GM12878 (cell line): ENCODE data around the gene MACROD2. TPM values are rescaled to one million over a fixed set of nuclear protein-coding genes. Genes with fewer than 3 reads are reported as not detected.

ENCODE experiments used
- ATAC-seq: fragments of 200-7000 bp; cut with Tn5 transposase; 3 replicates; pipeline ENCODE4 v1.9.1; 2020; ENCODE audit warnings: mild to moderate bottlenecking, moderate library complexity
- BruUV-seq: library from RNA; stranded (reverse); fragments of 400-500 nt; replicated peaks from 2 replicates; lab custom pipeline; 2021; lab: Mats Ljungman, UMichigan
- CTCF ChIA-PET: fragments of 300-600 bp; sonication (Branson Sonifier 250); formaldehyde crosslinking; extraction: SDS; loops from one replicate; lab custom pipeline; 2021; ENCODE audit warnings: inconsistent platforms; lab: Yijun Ruan, JAX
- POLR2A ChIA-PET: fragments of 350-600 bp; formaldehyde crosslinking; extraction: SDS; loops from one replicate; lab custom pipeline; 2021; ENCODE audit warnings: inconsistent platforms; lab: Charles Lee
- RAD21 ChIA-PET: fragments of 300-600 bp; sonication (Branson Sonifier 250); formaldehyde crosslinking; loops from one replicate; lab custom pipeline; 2023; ENCODE audit warnings: antibody characterized with exemption; ENCODE audit not compliant: unreplicated experiment; lab: Charles Lee
- SMC1A ChIA-PET: fragments of 300-600 bp; sonication (Branson Sonifier 250); formaldehyde crosslinking; loops from one replicate; lab custom pipeline; 2023; ENCODE audit not compliant: unreplicated experiment, uncharacterized antibody; lab: Charles Lee
- DNase-seq: peaks from one replicate; pipeline ENCODE4 v3.0.0-alpha.2; 2011; ENCODE audit warnings: low read depth, low spot score
- FAIRE-seq: peaks from 3 replicates; lab custom pipeline; 2011; peaks lifted over from hg19 to GRCh38; lab: Jason Lieb, UNC
- H2AFZ ChIP-seq: 2 replicates; pipeline ENCODE4 v1.6.0; 2011; ENCODE audit warnings: low read depth, low read length, control low read depth; ENCODE audit not compliant: control insufficient read depth
- H3K27ac ChIP-seq: 2 replicates; pipeline ENCODE4 v1.5.1; 2011; ENCODE audit warnings: control low read depth; ENCODE audit not compliant: control insufficient read depth, insufficient read depth
- H3K27me3 ChIP-seq, 2 experiments: replicated peaks in 1 of 2; 2 replicates each; pipeline versions ENCODE4 v1.6.0 to v1.6.1; 2011; ENCODE audit warnings: low read length in 1 of 2; ENCODE audit not compliant: control insufficient read depth in 2 of 2, insufficient read depth in 2 of 2
- H3K36me3 ChIP-seq, 2 experiments: 2 replicates each; pipeline ENCODE4 v1.5.1; 2011; ENCODE audit warnings: low read length in 1 of 2; ENCODE audit not compliant: control insufficient read depth in 2 of 2, insufficient read depth in 2 of 2
- H3K4me1 ChIP-seq: 2 replicates; pipeline ENCODE4 v1.6.1; 2011; ENCODE audit warnings: mild to moderate bottlenecking, low read length, moderate library complexity, mixed read lengths; ENCODE audit not compliant: control insufficient read depth, insufficient read depth
- H3K4me2 ChIP-seq: 2 replicates; pipeline ENCODE4 v1.6.0; 2011; ENCODE audit warnings: control low read depth; ENCODE audit not compliant: control insufficient read depth, insufficient read depth
- H3K4me3 ChIP-seq: fragments of 200-600 bp; sonication (generic); 2 replicates; pipeline ENCODE4 v1.5.1; 2016
- H3K79me2 ChIP-seq: 2 replicates; pipeline ENCODE4 v1.6.0; 2011; ENCODE audit warnings: low read length; ENCODE audit not compliant: control insufficient read depth, insufficient read depth
- H3K9ac ChIP-seq: 2 replicates; pipeline ENCODE4 v1.8.0; 2011; ENCODE audit warnings: low read length, control low read depth, mixed read lengths; ENCODE audit not compliant: control insufficient read depth, insufficient read depth
- H3K9me3 ChIP-seq: replicated peaks from 3 replicates; pipeline ENCODE4 v1.5.1; 2011; ENCODE audit warnings: mild to moderate bottlenecking, low read length; ENCODE audit not compliant: control insufficient read depth, insufficient read depth
- H4K20me1 ChIP-seq: 2 replicates; pipeline ENCODE4 v1.6.0; 2011; ENCODE audit not compliant: control insufficient read depth, insufficient read depth
- CEBPB ChIP-seq, 2 experiments: fragments of 150-350 bp in 1 of 2; IDR thresholded peaks; 2 replicates each; pipeline ENCODE4 v1.6.1; 2012 to 2014; ENCODE audit warnings: low read depth in 2 of 2, low read length in 2 of 2, borderline replicate concordance in 1 of 2, inconsistent platforms in 1 of 2
- MLLT1 ChIP-seq: fragments of 450-650 bp; IDR thresholded peaks from 2 replicates; pipeline ENCODE4 v1.6.1; 2016; ENCODE audit warnings: mild to moderate bottlenecking
- NBN ChIP-seq: fragments of 450-650 bp; IDR thresholded peaks from 2 replicates; pipeline ENCODE4 v1.6.1; 2016
- POU2F2 ChIP-seq: IDR thresholded peaks from 3 replicates; pipeline ENCODE4 v1.6.1; 2011; ENCODE audit warnings: low read depth, mild to moderate bottlenecking, low read length, borderline replicate concordance
- SUPT20H ChIP-seq: IDR thresholded peaks from 2 replicates; pipeline ENCODE4 v1.6.1; 2011; ENCODE audit warnings: low read depth, mild to moderate bottlenecking, low read length, moderate library complexity, borderline replicate concordance; ENCODE audit not compliant: control insufficient read depth
- WRNIP1 ChIP-seq: IDR thresholded peaks from 2 replicates; pipeline ENCODE4 v1.6.1; 2011; ENCODE audit warnings: low read depth, low read length, improper control_type of control experiment, borderline replicate concordance
- ZBED1 ChIP-seq: IDR thresholded peaks from 2 replicates; pipeline ENCODE4 v1.6.1; 2016; ENCODE audit warnings: borderline replicate concordance
- ZNF274 ChIP-seq: IDR thresholded peaks from one replicate; pipeline ENCODE4 v1.8.0; 2011; ENCODE audit not compliant: insufficient read length, insufficient read depth
- ZNF592 ChIP-seq: fragments of 450-650 bp; IDR thresholded peaks from 2 replicates; pipeline ENCODE4 v1.6.1; 2017; ENCODE audit warnings: mild to moderate bottlenecking, moderate library complexity
- WGBS: methylation state at CpG from one replicate; pipeline ENCODE4 v1.1.6; 2016; ENCODE audit warnings: low lambda C conversion rate; ENCODE audit not compliant: insufficient replicate concordance, insufficient coverage; ENCODE audit errors: missing lambda C conversion rate; 5-methylcytosine and 5-hydroxymethylcytosine counted together
- in situ Hi-C: fragments of 300-500 bp; cut with MboI; formaldehyde crosslinking; loops from 9 replicates; pipeline ENCODE4 v1.14.3; 2018; ENCODE audit warnings: mixed read lengths
- intact Hi-C: fragments of 100-400 bp; cut with micrococcal nuclease; formaldehyde crosslinking; loops from one replicate; pipeline ENCODE4 v1.14.2; 2022; ENCODE audit not compliant: unreplicated experiment
- polyA plus RNA-seq, 11 experiments: library from polyadenylated mRNA; depleted of rRNA in 4 of 11; unstranded in 6 of 11; stranded (reverse) in 5 of 11; fragments of >200 nt; fragmentation: Nextera tagmentation in 4 of 11; fragmentation: Illumina TruSeq in 1 of 11; extraction: Ambion mirVana in 4 of 11; extraction: Trizol in 1 of 11; gene quantifications; 1 replicate in 1 of 11; 2 replicates in 10 of 11; pipeline versions ENCODE4 v1.2.1 to v1.2.3, GENCODE V29; 2011 to 2016; ENCODE audit warnings: inconsistent platforms in 2 of 11, missing spikeins in 2 of 11, low read depth in 1 of 11
- total RNA-seq, 4 experiments: library from RNA; depleted of rRNA in 3 of 4; stranded (reverse); fragments of >200 nt in 3 of 4; fragmentation: Illumina TruSeq in 1 of 4; extraction: Trizol in 1 of 4; gene quantifications; 2 replicates each; pipeline versions ENCODE4 v1.2.1 to v1.2.3, GENCODE V29; 2013 to 2021
- TF ChIP-seq, protein P1 (sequence below): IDR thresholded peaks from 2 replicates; pipeline ENCODE4 v1.6.1; 2011; ENCODE audit warnings: borderline replicate concordance, low read depth, mild to moderate bottlenecking, moderate library complexity, mixed read lengths, low read length; ENCODE audit not compliant: insufficient read depth; ENCODE audit errors: extremely low read length

Gene MACROD2
- total and polyA plus RNA-seq, 10 of the 15 experiments (the other 5 are each of a cell fraction or from before 2014, with no cell fraction given) = 1.1 to 21.5 (median 2.2) TPM

GRCh38 chr20:15977026-15977425 is 1981.7 kb downstream of the MACROD2 start:
- in situ Hi-C loops = no loop called here
- 0 out of 2 replicates have a peak overlapping the region, but pooled peaks have one; percentile 26 for H3K4me3 ChIP-seq
- no peak for FAIRE-seq

More at GRCh38 chr20:15977026-15977425, 1981.7 kb downstream of the MACROD2 start:
- H4K20me1 ChIP-seq = no peaks in the 10 kb centered on the region
- ATAC-seq (peak; percentile 15; the same call in 1 of the 3 replicates), DNase-seq (no peak)
- ChIA-PET SMC1A (interaction anchor here (1.2 to 1.5 kb wide), 3 partner anchors 14 to 198 kb away, joined by 3 to 5 read pairs (median 4); no protein-coding TSS in a partner anchor), CTCF (no interaction called here), RAD21 (interaction anchor here (1.4 to 1.6 kb wide), 2 partner anchors 14 to 92 kb away, joined by 4 read pairs; no protein-coding TSS in a partner anchor), POLR2A (no interaction called here)
- H3K9ac ChIP-seq = no peak overlapping the region
- no peaks in the 10 kb centered on the region for H3K4me1 ChIP-seq
- H3K27me3 ChIP-seq = no peaks in the 10 kb centered on the region
- intact Hi-C loops = no loop called here
- no TSS peak for BruUV-seq
- no peak overlapping the region for H2AFZ ChIP-seq
- H3K27ac ChIP-seq = no peak overlapping the region
- peaks cover 13% of the 10 kb centered on the region for H3K79me2 ChIP-seq
- TF ChIP-seq ZNF274 = no peak
- no peak for TF ChIP-seq SUPT20H
- no peak for TF ChIP-seq ZBED1
- no peak for TF ChIP-seq NBN
- TF ChIP-seq ZNF592 = no peak
- no peak for TF ChIP-seq POU2F2
- TF ChIP-seq WRNIP1 = 0 out of 2 replicates have a peak, but pooled peaks have one; percentile 54
- no peak for TF ChIP-seq CEBPB (IDR thresholded peaks at IDR 0.05; ENCODE audit: borderline replicate concordance in 1 of 2, low read depth in 2 of 2, low read length in 2 of 2)
- TF ChIP-seq, protein P1, sequence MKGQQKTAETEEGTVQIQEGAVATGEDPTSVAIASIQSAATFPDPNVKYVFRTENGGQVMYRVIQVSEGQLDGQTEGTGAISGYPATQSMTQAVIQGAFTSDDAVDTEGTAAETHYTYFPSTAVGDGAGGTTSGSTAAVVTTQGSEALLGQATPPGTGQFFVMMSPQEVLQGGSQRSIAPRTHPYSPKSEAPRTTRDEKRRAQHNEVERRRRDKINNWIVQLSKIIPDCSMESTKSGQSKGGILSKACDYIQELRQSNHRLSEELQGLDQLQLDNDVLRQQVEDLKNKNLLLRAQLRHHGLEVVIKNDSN = no peak
- 0 out of 2 replicates have a peak, but pooled peaks have one; percentile 33 for TF ChIP-seq MLLT1
- TF ChIP-seq, all 136 proteins: peak for 2
- Histone ChIP-seq H3K9me3 (peaks cover 11% of the 10 kb centered on the region; the same call in 2 of the 3 replicates), H3K4me2 (peak overlapping the region; percentile 8; the same call in 1 of the 2 replicates), H3K36me3 (no peaks in the 10 kb centered on the region; a peak in 1 of 4 replicates)
- 68% methylated on average over 5 of the region's 5 CpGs for WGBS
